HCT116 (cell line): Measurements from ENCODE around the gene GP1BB.

Source experiments
- CTCF ChIP-seq, 3 experiments: fragments of 200-600 bp in 1 of 3; sonication (generic) in 1 of 3; IDR thresholded peaks in 2 of 3; conservative IDR thresholded peaks in 1 of 3; 2 replicates each; pipeline ENCODE4 v1.5.1; 2012 to 2017; ENCODE audit warnings: low read depth in 2 of 3, low read length in 2 of 3, antibody characterized with exemption in 1 of 3, borderline replicate concordance in 1 of 3, control low read depth in 1 of 3, mild to moderate bottlenecking in 1 of 3, mixed read lengths in 1 of 3, mixed run types in 1 of 3, moderate library complexity in 1 of 3; ENCODE audit not compliant: insufficient read depth in 1 of 3
- EGR1 ChIP-seq: IDR thresholded peaks from 2 replicates; pipeline ENCODE4 v1.6.1; 2012; ENCODE audit warnings: low read depth
- EZH2 ChIP-seq: fragments of 200-600 bp; sonication (generic); IDR thresholded peaks from 2 replicates; pipeline ENCODE4 v1.6.1; 2017; ENCODE audit warnings: antibody characterized with exemption, mixed run types
- EZH2phosphoT487 ChIP-seq: fragments of 200-600 bp; IDR thresholded peaks from 2 replicates; pipeline ENCODE4 v1.6.1; 2018; ENCODE audit warnings: antibody characterized with exemption, borderline replicate concordance
- FOSL1 ChIP-seq: IDR thresholded peaks from 2 replicates; pipeline ENCODE4 v1.6.1; 2012; ENCODE audit warnings: low read depth
- POLR2A ChIP-seq: IDR thresholded peaks from 2 replicates; pipeline ENCODE4 v1.7.0; 2011; ENCODE audit warnings: borderline replicate concordance; ENCODE audit not compliant: insufficient read depth, insufficient read length; ENCODE audit errors: extremely low read depth
- POLR2AphosphoS5 ChIP-seq: IDR thresholded peaks from 2 replicates; pipeline ENCODE4 v1.6.1; 2011; ENCODE audit warnings: mild to moderate bottlenecking, low read depth, low read length, moderate library complexity
- SRF ChIP-seq: IDR thresholded peaks from 2 replicates; pipeline ENCODE4 v1.6.1; 2012; ENCODE audit warnings: low read depth
- YY1 ChIP-seq: IDR thresholded peaks from 2 replicates; pipeline ENCODE4 v1.6.1; 2011; ENCODE audit warnings: low read length, low read depth, moderate library complexity, mild to moderate bottlenecking; ENCODE audit not compliant: insufficient replicate concordance; ENCODE audit errors: extremely low read depth

- TF ChIP-seq CTCF (IDR thresholded peaks at IDR 0.05 in 2 of 3, conservative IDR thresholded peaks at IDR 0.05 in 1 of 3; ENCODE audit: borderline replicate concordance in 1 of 3, insufficient read depth in 1 of 3, low read depth in 2 of 3, low read length in 2 of 3) = no peak
- TF ChIP-seq SRF = no peak
- no peak for TF ChIP-seq FOSL1
- no peak for TF ChIP-seq YY1
- TF ChIP-seq EGR1 = no peak
- no peak for TF ChIP-seq POLR2AphosphoS5
- no peak for TF ChIP-seq EZH2
- TF ChIP-seq POLR2A = no peak
- TF ChIP-seq EZH2phosphoT487 = no peak
These were observed 1.8 kb downstream of the GP1BB start for GRCh38 chr22:19724927-19725661.
